OCI-M2 (cell line): ENCODE results near the gene SELENBP1.

Experiments
- DNase-seq: peaks from one replicate; lab custom pipeline; 2025; ENCODE audit not compliant: unreplicated experiment; lab: John Stamatoyannopoulos, UW

The SELENBP1 gene

GRCh38 chr1:151346082-151346768 lies 26.3 kb downstream of the SELENBP1 start:
- DNase-seq = no peak

- no peak for DNase-seq
Observed at GRCh38 chr1:151344291-151344690, 28.2 kb downstream of the SELENBP1 start.

DNA sequence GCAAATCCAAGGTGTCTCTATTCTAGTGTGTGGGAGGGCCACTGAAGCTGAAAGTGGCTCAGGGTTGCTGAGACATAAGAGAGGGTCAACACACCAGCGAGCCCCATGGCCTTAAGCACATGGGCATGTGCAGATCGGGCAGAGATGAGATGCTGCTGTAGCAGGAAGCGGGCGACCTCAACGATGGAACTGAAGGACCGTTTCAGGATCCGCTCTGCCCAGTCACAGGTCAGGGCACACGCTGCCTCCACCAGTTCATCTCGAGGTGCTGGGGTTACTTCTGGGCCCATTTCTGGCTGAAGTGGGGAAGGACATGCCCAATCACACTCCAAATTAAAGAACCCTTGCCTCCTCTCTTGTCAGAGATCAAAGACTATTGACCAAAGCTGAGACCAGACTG lies 28.9 kb downstream of the SELENBP1 start:
- DNase-seq = no peak

GRCh38 chr1:151342569-151342968 lies 29.9 kb downstream of the SELENBP1 start:
- no peak for DNase-seq

GRCh38 chr1:151342021-151342420 lies 30.5 kb downstream of the SELENBP1 start:
- DNase-seq = no peak

- no peak for DNase-seq
Observed at GRCh38 chr1:151340870-151341754, 31.4 kb downstream of the SELENBP1 start.

- no peak for DNase-seq
Observed at GRCh38 chr1:151336556-151336955, 35.9 kb downstream of the SELENBP1 start.

- no peak for DNase-seq
Observed at GRCh38 chr1:151334822-151335221, 37.7 kb downstream of the SELENBP1 start.

DNA sequence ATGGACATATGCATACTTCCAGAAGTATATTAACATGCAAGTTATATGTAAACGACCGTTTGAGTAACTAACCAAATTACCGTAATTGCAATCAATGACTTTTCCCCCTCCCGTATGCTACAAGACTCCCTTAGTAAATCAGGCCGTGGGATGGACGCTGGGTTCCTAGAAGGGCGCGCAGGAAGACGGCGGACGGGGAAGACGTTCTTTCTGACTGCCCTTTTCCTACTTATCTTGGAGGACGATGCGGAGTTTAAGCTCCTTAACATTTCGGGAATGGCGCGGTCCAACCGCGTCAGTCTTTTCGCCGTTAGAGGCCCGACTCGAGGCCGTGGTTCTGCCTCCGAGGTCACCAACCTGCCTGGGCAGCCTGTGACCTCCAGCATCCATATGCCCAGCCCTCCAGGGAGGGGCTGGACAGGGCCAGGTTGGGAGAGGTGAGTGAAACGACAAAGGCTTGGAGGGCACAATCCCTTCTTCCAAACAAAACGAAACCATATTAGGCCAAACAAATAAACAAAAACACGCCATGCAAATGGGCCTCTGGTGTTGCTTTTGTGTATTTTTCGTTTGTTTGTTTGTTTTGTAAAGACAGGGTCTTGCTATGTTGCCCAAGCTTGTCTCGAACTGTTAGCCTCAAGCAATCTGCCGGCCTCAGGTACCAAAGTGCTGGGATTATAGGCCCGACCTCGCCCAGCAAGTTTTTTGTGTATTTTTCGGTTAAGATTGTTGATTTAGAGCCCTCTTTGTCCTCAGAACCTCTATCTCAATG lies 44.4 kb downstream of the SELENBP1 start:
- no peak for DNase-seq

DNA sequence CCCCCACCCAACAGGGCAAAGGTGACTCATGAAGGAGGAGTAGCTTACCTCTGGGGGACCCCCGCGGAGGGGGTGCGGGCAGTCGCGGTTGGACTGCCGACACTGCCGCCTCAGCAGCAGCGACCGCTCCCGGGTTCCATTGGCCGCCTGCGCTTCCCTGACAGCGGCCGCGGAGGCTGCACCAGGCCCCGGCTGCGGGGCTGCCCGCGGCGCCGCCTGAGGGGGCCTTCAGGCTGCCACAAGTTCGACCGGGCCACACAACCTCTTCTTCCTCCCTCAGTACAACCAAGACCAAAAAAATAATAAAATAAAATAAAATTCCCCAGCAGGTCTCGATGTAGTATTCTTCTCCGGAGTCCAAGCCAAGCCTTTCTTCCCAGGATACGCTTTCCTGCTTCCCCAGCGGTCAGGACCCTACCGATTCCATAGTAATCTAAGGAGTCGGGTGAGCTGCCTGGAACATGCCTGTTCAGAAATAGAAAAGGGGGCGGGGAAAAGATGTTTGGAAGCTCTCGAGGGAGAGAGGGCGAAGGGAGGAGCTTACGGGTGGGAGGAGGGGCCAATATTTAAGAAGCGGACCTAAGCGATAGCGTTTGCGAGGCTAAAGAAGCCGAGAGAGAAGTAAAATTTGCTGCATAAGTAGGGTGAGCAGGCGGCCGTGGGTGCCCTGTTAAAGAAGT lies 45.1 kb downstream of the SELENBP1 start, which contains the start of gene PI4KB:
Gene PI4KB (minus strand): TSS at position 194 of the 680 bp plus-strand sequence. CDS start 10,935 bp downstream, outside the sequence.
- peak; percentile 93 for DNase-seq

GRCh38 chr1:151326619-151327222 lies 45.8 kb downstream of the SELENBP1 start:
- no peak for DNase-seq

DNA sequence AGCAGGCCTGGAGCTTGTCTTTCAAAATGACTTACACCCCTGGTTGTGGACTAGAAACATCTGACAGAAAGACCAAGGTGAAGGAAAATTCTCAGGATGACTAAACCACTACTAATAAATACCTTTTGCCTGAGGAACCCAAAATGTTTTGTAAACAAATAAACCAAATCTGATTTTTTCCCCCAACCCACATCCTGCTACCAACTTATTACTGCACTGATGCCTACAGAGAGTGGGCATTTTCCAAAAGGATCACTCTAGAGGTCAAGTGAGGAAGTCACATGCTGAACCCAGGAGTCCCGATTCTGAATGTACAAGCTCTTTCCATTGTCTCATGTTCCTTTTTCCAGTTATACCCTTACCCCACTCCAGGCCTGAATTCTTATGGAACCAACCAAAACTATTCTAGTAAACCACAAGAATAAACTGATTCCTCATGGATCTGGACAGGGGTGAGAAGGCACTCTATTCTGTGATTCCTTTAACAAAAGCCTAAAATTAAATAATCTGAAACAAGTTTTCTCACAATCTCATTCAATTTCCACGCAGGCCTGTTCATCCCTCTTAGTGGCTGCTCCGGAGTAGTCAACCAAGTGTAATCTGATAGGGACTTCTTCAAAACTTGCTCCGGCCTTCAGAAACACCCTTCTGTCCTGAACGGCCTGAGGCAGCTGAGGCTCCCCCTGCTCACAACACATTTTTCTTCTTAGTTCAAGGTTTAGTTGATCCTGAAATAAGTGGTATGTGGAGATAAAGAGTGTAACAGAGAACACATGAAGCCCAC lies 46.7 kb downstream of the SELENBP1 start:
- DNase-seq = no peak

DNA sequence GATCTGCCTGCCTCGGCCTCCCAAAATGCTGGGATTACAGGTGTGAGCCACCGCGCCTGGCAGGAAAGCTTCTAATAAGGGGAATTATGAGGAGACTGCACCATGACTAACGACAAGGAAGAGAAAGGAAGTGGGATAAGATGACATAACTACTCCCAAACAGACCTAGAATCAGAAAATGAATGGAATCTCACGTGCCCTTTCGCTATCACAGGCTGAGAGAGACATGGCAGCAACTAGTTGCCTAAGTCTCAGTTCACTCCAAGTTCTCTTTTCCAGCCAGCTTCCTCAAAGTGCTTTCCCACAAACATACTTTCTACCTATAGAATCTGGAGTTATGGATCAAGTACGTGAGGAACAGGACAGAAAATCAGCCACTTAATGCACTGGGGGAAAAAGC lies 47.3 kb downstream of the SELENBP1 start:
- no peak for DNase-seq

- no peak for DNase-seq
Observed at GRCh38 chr1:151324390-151324930, 48.0 kb downstream of the SELENBP1 start.

GRCh38 chr1:151318975-151319374 lies 53.5 kb downstream of the SELENBP1 start:
- DNase-seq = no peak

- DNase-seq = no peak
Observed at GRCh38 chr1:151315565-151316235, 56.8 kb downstream of the SELENBP1 start.
